Raji (cell line): ENCODE results near the gene GRHL3.

Experiments
- POLR2A ChIP-seq: IDR thresholded peaks from 2 replicates; pipeline ENCODE4 v1.6.1; 2011; ENCODE audit warnings: low read depth, low read length, control low read depth; ENCODE audit not compliant: insufficient read depth

Gene GRHL3

DNA sequence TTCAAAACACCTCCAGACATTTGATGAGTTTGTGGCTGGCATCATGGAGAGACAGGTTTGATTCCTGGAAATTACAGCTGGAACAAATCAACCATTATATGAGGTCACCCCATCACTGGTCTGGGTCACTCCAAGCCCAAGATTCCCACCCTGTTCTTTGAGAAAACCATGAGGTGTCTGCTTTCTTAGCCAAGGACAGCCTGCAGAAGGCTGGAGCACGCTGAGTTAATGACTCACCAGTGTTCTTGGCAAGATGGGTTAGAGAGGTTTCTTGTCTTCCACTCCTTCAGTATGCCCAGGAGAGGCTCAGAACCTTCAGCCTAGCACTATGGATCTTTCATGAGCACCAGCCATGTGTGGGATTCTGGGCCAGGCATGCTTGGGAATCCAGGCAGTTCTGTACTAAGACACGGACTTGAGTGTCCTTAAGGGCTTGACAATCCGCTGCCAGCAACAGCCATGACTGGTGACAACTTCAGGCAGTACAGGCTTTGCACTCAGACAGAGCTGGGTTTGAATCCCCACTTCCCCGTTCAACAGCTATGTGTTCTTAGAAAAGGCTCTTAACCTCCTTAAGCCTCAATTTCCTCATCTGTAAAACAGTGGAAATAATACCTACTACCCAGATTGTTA lies 43.9 kb downstream of the GRHL3 start:
- TF ChIP-seq POLR2A, result no peak

DNA sequence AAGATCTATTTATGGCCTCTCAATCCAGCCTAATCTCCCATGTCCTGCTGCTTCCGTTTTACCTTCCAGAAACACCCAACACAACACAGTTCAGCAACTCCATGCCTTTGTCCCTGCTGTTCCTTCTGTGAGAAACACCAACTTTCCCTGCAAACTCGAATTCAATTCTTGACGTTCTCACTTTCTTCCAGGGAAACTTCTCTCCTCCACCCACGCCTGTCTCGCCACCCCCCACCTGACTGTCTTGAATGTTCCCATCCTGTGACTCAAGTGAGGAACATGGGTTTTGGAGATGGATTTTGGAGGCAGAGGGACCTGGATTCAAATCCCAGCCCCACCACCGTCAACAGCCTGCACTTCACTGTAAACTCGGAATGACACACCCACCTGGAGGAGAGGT lies 44.8 kb downstream of the GRHL3 start:
- TF ChIP-seq POLR2A, result no peak

DNA sequence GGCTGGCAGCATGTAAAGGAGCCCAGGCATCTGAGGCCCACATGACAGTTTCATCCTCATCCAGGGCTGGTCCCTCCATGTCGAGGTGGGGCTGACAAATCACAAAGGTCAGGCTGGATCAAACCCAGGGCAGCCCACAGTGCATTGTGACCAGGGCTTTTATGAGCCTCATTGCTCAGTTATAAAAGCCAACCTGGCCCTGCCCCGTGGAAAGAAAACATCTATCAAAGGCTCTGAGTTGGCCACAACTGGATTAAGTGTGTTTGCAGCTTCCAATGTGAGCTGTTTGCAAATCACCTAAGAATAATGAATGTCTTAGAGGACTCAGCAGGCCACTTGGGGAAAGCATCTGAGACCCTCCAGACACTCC lies 45.4 kb downstream of the GRHL3 start:
- no peak for TF ChIP-seq POLR2A

DNA sequence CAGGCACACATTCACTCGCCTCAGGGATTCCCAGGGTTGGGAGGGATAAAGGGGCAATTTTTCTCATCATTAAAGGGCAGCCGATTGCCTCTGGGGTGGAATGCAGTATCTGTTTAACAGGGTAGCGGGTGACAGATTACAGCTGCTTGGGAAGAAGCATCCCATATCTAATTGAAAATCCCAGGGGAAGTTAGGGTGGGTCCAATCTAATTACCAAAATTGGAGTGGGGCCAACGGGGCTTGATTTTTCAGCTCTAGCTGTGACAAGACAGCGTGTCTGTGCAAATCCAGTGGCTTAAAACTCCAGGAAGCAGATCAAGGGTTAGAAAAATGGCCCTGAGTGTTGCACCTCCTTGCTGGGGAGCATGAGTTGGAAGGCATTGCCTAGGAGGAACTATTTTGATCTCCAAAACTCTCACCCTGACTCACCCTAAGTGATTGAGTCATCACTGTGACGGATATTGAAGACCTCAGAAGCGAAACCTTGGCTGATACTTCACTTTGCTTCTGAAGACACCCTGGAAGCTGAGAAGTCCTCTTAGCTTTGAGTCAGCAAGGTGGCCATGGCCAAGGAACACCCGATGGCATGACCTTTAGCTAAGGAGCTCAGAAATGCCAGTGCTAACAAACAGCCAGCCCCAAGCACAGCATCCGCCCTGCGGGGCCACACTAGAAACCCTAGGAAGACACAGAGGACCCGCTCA lies 46.0 kb downstream of the GRHL3 start:
- TF ChIP-seq POLR2A, result no peak

DNA sequence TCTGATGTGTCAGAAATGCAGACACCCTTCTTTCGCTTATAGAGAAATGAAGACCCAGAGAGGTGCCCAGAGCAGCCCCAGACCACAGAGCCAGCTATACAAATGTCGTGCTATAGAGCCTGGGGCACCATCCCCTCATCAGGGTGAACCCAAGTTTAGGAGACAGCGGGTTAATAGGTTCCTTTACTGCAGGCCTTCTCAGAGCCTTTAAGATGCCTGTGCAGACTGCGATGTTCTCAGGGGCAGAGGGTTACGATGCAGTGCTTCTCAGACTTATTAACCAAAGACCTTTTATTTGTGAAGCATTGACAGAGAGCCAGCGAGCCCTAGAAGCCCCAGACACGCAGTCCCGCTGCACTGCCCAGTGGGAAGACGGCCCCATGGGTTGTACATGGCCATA lies 47.5 kb downstream of the GRHL3 start:
- TF ChIP-seq POLR2A, result no peak

DNA sequence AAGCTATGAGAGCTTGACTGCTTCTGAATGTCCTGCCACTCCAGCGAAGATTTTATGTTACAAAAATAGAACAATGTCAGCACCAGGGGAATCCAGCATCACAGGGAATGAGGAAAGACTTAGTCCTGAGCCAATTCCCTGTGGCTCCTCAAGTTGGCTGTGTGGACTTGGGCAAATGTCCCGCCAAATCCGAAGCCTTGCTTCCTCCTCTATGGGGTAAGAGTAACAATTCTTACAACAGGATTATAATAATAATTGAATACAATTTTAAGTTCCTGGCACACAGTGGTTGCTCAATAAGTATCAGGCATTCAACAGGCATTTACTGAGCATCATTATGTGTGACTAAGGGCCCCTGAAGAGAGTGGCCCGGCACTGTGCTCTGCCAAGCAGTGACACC lies 50.0 kb downstream of the GRHL3 start:
- TF ChIP-seq POLR2A, result no peak

DNA sequence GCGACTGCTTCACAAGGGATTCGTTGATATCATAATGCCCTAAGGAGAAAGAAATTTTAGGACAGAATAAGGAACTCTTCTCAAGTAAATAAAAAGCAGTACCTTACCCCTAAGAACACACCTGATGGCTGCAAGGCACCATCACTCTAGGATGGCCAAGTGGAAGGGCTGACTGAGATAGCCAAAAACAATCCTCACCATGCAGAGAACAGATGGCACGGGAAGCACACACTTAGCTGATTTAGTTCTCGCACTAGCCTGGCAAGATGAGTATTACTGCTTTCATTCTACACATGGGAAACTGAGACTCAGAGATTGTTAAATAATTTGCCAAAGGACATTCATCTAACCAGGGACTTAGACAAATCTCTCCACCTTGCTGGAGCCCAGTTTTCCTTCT lies 50.6 kb downstream of the GRHL3 start:
- no peak for TF ChIP-seq POLR2A

DNA sequence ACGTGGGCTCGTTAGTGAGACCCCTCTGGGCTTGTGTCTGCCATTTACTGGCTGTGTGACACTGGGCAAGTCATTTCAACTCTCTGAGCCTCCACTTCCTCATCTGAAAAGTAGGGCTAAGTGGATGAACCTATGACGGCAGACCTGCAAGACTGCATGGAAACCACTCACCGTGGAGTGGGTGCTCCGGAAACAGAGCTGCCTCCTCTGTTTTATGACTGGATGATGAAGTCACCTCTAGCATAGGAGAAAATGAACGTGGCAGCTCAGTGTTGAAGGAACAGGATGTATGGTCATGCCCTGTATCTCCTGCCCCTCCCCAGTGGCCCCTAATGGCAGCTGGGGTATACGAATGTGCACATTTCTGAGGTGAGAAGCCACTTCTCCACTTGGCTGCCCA lies 53.9 kb downstream of the GRHL3 start:
- no peak for TF ChIP-seq POLR2A

DNA sequence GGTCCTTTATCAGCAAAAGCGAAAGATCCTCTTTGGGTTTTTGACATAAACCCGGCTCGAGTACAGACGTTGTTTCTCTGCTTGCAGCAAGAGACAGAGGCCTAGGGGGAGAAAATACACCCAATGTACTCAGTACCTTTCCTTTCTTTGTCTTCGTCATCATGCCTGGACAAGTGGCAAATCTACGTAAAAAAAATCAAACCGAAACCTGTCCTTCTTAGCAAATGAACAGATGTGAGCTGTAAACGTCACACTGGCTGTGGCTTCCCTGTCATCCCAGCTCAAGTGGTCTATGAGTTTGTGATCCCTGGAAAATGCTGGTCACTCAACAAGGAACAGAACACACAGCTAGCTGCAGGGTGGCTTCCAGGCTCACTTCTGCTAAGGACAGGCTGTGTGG lies 54.6 kb downstream of the GRHL3 start:
- no peak for TF ChIP-seq POLR2A

DNA sequence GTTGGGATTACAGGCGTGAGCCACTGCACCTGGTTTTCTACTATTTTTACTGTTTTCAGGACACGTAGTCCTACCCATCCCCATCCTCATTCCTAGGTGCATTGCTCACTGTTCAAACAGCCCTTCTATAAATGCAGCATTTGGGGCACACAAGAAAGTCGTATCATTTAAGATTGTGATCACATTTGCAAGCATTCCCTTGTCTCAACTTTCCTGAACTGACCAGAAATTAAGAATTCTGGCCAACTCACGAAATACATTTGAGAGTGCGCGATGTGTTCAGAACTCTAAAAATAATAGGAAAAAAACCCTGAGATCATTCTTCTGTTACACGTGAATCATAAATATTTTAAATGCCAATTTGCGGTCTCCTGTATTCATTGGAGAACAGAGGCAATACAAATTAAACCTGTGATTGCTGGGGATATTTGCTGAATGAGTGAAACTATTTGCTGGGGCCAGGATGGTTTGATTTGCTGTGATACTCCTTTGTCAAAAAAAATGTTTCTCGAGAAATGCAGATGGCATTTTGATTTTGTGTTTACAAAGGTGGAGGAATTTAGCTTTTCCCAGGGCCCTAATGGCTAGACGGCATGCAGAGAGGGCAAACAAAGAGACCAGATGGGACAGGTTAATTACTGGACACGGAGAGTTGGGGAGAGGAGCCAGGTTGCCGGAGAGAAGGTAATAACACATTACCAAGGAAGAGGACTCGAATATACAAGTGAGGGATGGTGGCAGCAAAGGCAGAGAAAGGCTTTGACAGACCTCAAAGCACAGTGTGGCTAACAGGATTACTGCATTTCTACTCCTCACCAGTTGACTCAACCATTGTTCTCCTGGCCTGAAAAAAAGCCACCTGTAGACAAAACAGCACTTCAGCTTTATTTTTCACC lies 56.0 kb downstream of the GRHL3 start:
- no peak for TF ChIP-seq POLR2A

DNA sequence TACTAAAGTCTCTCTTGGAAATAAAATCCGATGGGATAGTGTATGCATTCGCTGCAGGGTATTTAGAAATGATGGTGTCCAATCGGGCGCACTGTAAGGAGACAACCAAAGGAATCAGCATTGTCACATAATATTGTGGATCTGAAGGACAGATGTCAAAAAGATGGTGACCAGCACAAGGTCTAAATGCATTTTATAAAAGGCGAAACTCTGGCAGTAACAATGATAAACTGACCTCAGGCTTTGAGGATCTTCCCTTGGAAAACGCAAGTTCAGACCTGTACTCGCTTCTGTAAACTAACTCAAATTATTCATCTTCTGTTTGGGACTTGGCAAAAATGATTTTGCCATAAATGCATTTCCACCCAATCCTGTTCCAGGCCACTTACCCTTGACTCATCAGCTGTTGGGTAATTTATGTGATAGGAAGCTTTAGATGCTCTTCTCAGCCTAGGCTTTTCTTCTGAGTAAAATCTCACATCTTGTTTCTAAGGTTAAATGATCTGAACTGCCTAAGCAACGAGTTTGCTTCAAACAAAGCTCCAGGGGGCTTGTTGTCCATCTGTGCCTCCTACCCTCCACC lies 60.7 kb downstream of the GRHL3 start:
- TF ChIP-seq POLR2A, result no peak

DNA sequence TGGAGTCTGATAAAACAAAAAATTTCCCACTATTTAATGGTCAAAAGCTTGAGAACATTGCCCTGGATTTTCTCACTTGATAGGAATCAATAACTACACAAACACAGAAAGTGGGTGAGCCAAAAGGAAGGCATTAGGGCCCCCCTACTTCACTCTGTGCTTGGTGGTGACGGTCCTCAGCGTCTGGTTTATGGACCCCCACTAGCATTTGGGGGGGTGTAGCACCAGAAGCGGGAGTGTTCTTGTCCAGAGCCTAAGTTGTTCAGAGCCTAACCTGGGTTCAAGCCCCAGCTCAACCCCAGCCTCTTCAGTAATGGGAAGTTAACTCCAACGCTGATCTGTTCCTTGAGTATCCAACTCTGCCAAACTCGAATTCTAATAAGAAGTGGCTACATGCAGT lies 61.4 kb downstream of the GRHL3 start:
- TF ChIP-seq POLR2A, result no peak

DNA sequence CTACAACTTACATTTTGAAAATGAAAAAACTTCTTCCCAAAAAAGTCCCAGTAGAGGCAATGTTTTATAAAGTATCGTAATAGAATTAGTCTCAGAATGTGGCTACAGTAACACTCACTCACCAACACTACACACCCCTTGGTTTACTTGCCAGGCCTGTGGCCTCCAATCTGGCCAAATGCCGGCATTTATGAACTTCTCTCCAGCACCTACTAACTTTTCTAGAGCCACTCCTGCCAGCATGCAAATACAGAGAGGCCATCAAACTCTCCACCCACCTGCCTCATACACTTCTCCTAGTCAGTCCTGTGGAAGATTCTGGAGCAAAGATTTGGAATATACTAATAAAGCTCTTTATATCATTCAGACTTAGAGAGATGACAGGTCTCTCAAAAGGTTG lies 62.1 kb downstream of the GRHL3 start:
- TF ChIP-seq POLR2A, result no peak

DNA sequence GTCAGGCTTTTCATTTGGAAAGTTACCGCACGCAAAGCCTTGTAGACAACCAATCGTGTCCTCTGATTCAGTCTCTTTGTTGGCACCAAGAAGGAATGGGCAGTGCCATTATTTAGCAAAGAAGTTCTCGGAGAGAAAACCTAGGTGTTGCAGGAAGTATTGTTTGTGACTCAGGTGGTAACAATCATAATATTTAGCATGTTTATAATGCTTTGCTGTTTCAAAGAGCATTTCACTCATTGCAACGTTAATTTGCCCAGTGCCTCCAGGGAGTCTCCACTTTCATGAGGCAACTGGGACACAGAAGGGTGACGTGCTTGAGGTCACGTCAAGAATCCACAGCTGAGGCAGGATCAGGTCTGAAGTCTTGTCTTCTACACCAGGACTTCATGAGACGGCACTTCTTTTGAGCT lies 63.0 kb downstream of the GRHL3 start:
- TF ChIP-seq POLR2A, result no peak

DNA sequence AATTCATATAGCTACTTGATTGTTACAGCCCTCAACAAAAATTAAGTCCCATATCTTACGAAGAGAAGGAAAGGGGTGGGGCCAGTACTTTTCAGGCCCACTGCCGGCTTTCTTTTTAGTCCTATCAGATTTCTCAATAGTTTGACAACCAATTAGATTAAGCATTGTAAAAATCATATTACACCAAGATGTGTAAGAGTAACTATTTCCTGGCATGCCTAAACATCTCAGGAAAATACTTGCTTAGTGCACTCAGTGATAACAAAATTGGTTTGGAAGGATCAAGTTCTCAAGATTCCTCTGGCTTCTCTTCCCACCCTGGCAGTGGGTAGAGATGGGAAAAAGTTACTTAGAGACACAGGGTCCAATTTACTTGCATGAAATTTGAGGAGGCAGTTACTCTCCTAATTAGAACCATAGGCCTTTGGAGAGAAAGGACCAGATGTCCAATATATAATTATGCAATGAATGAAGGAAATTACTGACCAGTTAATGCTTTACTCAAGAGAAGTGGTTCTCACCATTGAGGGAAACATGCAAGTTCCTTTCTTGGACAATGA lies 64.3 kb downstream of the GRHL3 start:
- no peak for TF ChIP-seq POLR2A
